Sigmoid colon (tissue), 4 donors: ENCODE results near the gene IFIT5.

Experiments used
- POLR2AphosphoS5 ChIP-seq, 4 donors: sonication (generic); formaldehyde crosslinking; IDR thresholded peaks; one replicate each; pipeline ENCODE4 v1.6.1; 2017; ENCODE audit warnings: antibody characterized with exemption in 4 of 4
- TF ChIP-seq, protein P1 (sequence below), 4 experiments: fragments of 450-650 bp in 3 of 4; fragments of 200-600 bp in 1 of 4; IDR thresholded peaks; one replicate each; pipeline ENCODE4 v1.5.1; 2016 to 2019; ENCODE audit warnings: antibody characterized with exemption in 4 of 4, mild to moderate bottlenecking in 3 of 4, moderate library complexity in 2 of 4

DNA sequence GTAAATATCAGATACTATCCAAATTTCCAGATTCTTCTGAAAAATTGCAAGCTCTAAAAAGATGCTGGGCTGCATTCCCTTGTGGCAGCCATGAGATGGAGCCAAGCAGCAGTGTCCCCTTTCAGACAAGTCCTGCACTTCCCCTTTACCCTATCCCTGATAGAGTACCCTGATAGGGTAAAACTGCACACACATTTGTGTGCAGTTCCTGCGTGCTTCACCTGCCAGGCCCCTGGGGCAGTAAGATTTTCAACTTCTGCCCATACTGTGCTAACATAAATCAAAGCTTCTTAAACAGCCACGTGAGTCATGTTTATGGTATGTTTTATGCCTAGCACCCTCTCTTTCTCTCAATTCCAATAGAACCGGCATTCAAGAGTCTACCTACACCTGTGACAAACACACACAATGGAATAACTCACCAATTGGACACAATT, 52.2 kb downstream of the IFIT5 start:
- TF ChIP-seq, protein P1, sequence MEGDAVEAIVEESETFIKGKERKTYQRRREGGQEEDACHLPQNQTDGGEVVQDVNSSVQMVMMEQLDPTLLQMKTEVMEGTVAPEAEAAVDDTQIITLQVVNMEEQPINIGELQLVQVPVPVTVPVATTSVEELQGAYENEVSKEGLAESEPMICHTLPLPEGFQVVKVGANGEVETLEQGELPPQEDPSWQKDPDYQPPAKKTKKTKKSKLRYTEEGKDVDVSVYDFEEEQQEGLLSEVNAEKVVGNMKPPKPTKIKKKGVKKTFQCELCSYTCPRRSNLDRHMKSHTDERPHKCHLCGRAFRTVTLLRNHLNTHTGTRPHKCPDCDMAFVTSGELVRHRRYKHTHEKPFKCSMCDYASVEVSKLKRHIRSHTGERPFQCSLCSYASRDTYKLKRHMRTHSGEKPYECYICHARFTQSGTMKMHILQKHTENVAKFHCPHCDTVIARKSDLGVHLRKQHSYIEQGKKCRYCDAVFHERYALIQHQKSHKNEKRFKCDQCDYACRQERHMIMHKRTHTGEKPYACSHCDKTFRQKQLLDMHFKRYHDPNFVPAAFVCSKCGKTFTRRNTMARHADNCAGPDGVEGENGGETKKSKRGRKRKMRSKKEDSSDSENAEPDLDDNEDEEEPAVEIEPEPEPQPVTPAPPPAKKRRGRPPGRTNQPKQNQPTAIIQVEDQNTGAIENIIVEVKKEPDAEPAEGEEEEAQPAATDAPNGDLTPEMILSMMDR (IDR thresholded peaks at IDR 0.05) = peak in 2 of 4 experiments; percentile 18 to 28
- TF ChIP-seq POLR2AphosphoS5 (IDR thresholded peaks at IDR 0.05) = no peak
